ENCODE data around the gene PODN. TPM values are rescaled to one million over a fixed set of nuclear protein-coding genes. Genes with fewer than 3 reads are reported as not detected.

PODN gene, protein sequence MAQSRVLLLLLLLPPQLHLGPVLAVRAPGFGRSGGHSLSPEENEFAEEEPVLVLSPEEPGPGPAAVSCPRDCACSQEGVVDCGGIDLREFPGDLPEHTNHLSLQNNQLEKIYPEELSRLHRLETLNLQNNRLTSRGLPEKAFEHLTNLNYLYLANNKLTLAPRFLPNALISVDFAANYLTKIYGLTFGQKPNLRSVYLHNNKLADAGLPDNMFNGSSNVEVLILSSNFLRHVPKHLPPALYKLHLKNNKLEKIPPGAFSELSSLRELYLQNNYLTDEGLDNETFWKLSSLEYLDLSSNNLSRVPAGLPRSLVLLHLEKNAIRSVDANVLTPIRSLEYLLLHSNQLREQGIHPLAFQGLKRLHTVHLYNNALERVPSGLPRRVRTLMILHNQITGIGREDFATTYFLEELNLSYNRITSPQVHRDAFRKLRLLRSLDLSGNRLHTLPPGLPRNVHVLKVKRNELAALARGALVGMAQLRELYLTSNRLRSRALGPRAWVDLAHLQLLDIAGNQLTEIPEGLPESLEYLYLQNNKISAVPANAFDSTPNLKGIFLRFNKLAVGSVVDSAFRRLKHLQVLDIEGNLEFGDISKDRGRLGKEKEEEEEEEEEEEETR
- total RNA-seq (ENCODE audit: low replicate concordance): 4.1 and 173 TPM in 2 replicates

DNA sequence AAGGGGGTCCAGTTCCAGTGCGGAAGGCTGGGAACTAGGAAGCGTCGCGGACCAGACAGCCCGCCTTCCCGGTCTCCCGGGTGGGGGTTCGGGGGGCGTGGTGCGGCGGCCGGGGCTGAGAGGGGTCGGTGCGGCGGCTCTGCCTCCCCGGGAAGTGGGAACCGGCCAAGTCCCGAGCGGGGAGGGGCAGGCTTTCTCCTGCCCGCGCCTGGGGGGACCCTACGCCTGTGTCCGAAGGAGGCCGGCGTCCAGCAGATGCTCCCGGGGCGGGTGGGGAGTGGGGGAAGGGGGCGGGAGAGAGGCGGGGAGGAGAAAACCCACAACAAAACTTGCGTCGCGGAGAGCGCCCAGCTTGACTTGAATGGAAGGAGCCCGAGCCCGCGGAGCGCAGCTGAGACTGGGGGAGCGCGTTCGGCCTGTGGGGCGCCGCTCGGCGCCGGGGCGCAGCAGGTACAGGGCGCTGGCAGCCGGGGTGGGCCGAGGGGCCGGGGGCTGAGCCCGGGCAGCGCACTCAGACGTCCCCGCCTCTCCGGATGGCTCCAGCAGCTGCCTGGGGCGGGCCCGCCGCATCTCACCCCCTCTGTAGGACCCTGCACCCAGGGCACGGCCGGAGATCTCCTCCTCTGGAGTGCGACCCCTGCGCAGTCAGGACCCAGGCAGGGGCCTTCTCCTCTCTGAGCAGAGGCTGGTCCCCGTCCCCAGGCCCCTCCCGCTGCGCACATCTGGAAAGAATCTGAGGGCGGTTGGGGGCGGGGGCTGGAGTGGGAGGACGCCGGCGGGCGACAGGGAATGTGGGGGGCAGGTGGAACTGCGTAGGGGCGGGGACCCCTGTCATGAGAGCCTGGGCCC, at the start of gene PODN:
Gene PODN (plus strand): TSS at position 355 of the 849 bp plus-strand sequence. CDS start 7,643 bp downstream, outside the sequence.

Other genes starting within 250 kb of the PODN start
- gene ZYG11A, start 219.5 kb upstream of the PODN start, total RNA-seq (ENCODE audit: low replicate concordance): 0.15 and 0.23 TPM in 2 replicates
- gene ECHDC2, start 140.5 kb upstream of the PODN start, total RNA-seq (ENCODE audit: low replicate concordance): 18.9 and 39.8 TPM in 2 replicates
- 134 and 150 TPM in 2 replicates for gene SCP2, start 134.9 kb upstream of the PODN start, total RNA-seq (ENCODE audit: low replicate concordance)
- gene SLC1A7, start 80.4 kb downstream of the PODN start, total RNA-seq (ENCODE audit: low replicate concordance): 0.23 and 2.6 TPM in 2 replicates
- 6.0 and 11.2 TPM in 2 replicates for gene CPT2, start 134.6 kb downstream of the PODN start, total RNA-seq (ENCODE audit: low replicate concordance)
- gene CZIB, start 158.4 kb downstream of the PODN start, total RNA-seq (ENCODE audit: low replicate concordance): 44.0 and 55.1 TPM in 2 replicates
- gene MAGOH, start 176.3 kb downstream of the PODN start, total RNA-seq (ENCODE audit: low replicate concordance): 45.6 and 46.6 TPM in 2 replicates

All from smooth muscle cell of the coronary artery (primary cell).